Pons (tissue), 1 donor: ENCODE measurements around the gene LMAN2L.

Experiments used
- DNase-seq: peaks from one replicate; pipeline ENCODE4 v3.0.0-alpha.2; 2016; ENCODE audit warnings: low spot score

LMAN2L gene

GRCh38 chr2:96760036-96760985 lies 20.4 kb upstream of the LMAN2L start, which contains the start of gene CNNM4:
CNNM4 (plus strand) TSS chr2:96760902; CDS start chr2:96761000, 98 bp downstream.
- peak; percentile 91 for DNase-seq

GRCh38 chr2:96759548-96759947 lies 19.7 kb upstream of the LMAN2L start:
- no peak for DNase-seq

- DNase-seq, result no peak
Measured at GRCh38 chr2:96758987-96759386, 19.1 kb upstream of the LMAN2L start.

GRCh38 chr2:96757477-96757860 lies 17.6 kb upstream of the LMAN2L start:
- no peak for DNase-seq

GRCh38 chr2:96756788-96757476 lies 17.1 kb upstream of the LMAN2L start:
- DNase-seq, result no peak

GRCh38 chr2:96754317-96754716 lies 14.5 kb upstream of the LMAN2L start:
- DNase-seq, result no peak

GRCh38 chr2:96753661-96754282 lies 13.9 kb upstream of the LMAN2L start:
- DNase-seq, result no peak

GRCh38 chr2:96751800-96752199 lies 11.9 kb upstream of the LMAN2L start:
- DNase-seq, result no peak

- DNase-seq, result no peak
Measured at GRCh38 chr2:96747061-96747617, 7.3 kb upstream of the LMAN2L start.

GRCh38 chr2:96739076-96739632 lies 710 bp downstream of the LMAN2L start:
- peak; percentile 20 for DNase-seq

GRCh38 chr2:96737831-96738230 lies 2.0 kb downstream of the LMAN2L start:
- no peak for DNase-seq

- DNase-seq, result no peak
Measured at GRCh38 chr2:96737251-96737650, 2.6 kb downstream of the LMAN2L start.

- peak; percentile 31 for DNase-seq
Measured at GRCh38 chr2:96734880-96735583, 4.8 kb downstream of the LMAN2L start.

GRCh38 chr2:96733931-96734330 lies 5.9 kb downstream of the LMAN2L start:
- DNase-seq, result no peak

- DNase-seq, result no peak
Measured at GRCh38 chr2:96730212-96730611, 9.7 kb downstream of the LMAN2L start.

GRCh38 chr2:96729748-96730147 lies 10.1 kb downstream of the LMAN2L start:
- no peak for DNase-seq

- DNase-seq, result no peak
Measured at GRCh38 chr2:96727431-96727830, 12.4 kb downstream of the LMAN2L start.

- no peak for DNase-seq
Measured at GRCh38 chr2:96726131-96726530, 13.7 kb downstream of the LMAN2L start.

- DNase-seq, result no peak
Measured at GRCh38 chr2:96716388-96716787, 23.5 kb downstream of the LMAN2L start.

- no peak for DNase-seq
Measured at GRCh38 chr2:96715658-96716057, 24.2 kb downstream of the LMAN2L start.

- DNase-seq, result no peak
Measured at GRCh38 chr2:96710985-96711384, 28.9 kb downstream of the LMAN2L start.
